ENCODE results near the gene RTP1. TPM values are rescaled to one million over a fixed set of nuclear protein-coding genes. Genes with fewer than 3 reads are reported as not detected.

RTP1 gene
- total and polyA plus RNA-seq, 9 of the 15 experiments (the other 6 are each of a cell fraction or from before 2014, with no cell fraction given): not detected

- in situ Hi-C loops (cut with MboI): no loop called here
- FAIRE-seq: no peak
- TF ChIP-seq CREB3 (tag; conservative IDR thresholded peaks at IDR 0.05; ENCODE audit: low read depth) (no peak), ATF6 (CRISPR knock-in tag; IDR thresholded peaks at IDR 0.05) (no peak), ZKSCAN3 (CRISPR knock-in tag; IDR thresholded peaks at IDR 0.05) (no peak), RREB1 (CRISPR knock-in tag; IDR thresholded peaks at IDR 0.05) (no peak), ZNF764 (CRISPR knock-in tag; IDR thresholded peaks at IDR 0.05; ENCODE audit: low read depth) (no peak), ATF4 (CRISPR knock-in tag; IDR thresholded peaks at IDR 0.05) (no peak), SLC30A9 (CRISPR knock-in tag; IDR thresholded peaks at IDR 0.05) (no peak), ARNT (IDR thresholded peaks at IDR 0.05) (no peak), SUPT5H (IDR thresholded peaks at IDR 0.05) (no peak), ASH1L (IDR thresholded peaks at IDR 0.05; ENCODE audit: borderline replicate concordance, low read depth, partially characterized antibody) (no peak), SAFB2 (IDR thresholded peaks at IDR 0.05; ENCODE audit: borderline replicate concordance, low read depth, low read length, severe bottlenecking) (no peak), GTF2B (IDR thresholded peaks at IDR 0.05; ENCODE audit: extremely low read depth, insufficient read length) (no peak)
Observed at GRCh38 chr3:187205683-187206082, 8.4 kb downstream of the RTP1 start.

More at GRCh38 chr3:187205683-187206082, 8.4 kb downstream of the RTP1 start:
- Histone ChIP-seq H3K27me3 (ENCODE audit: control insufficient read depth in 2 of 2, insufficient read depth in 2 of 2, low read length in 2 of 2) (peaks cover 24 to 40% of the 10 kb centered on the region in 2 experiments), H3K9me3 (replicated peaks; ENCODE audit: control insufficient read depth, insufficient read depth, low read depth, low read length) (no peaks in the 10 kb centered on the region; the same call in 1 of the 2 replicates), H2AFZ (ENCODE audit: low read depth, low read length) (no peak overlapping the region), H4K20me1 (replicated peaks; ENCODE audit: control insufficient read depth, insufficient read depth, low read length) (no peaks in the 10 kb centered on the region), H3K9ac (ENCODE audit: insufficient read depth in 1 of 2, low read depth in 2 of 2, low read length in 2 of 2) (no peak overlapping the region), H3K36me3 (ENCODE audit: control insufficient read depth, insufficient read depth, low read length) (no peaks in the 10 kb centered on the region), H3K4me1 (replicated peaks in 1 of 2; ENCODE audit: control insufficient read depth in 2 of 2, insufficient read depth in 2 of 2, low read length in 2 of 2) (peaks cover 0 to under 1% of the 10 kb centered on the region in 2 experiments; a peak in 1 of 5 replicates), H3K4me2 (ENCODE audit: insufficient read depth, low read length) (no peak overlapping the region), H3K4me3 (no peak overlapping the region), H3K27ac (ENCODE audit: extremely low read depth, low read depth, low read length) (no peak overlapping the region), H3K9me1 (ENCODE audit: control insufficient read depth, insufficient read depth, low read length) (no peaks in the 10 kb centered on the region), H3K79me2 (ENCODE audit: control insufficient read depth, insufficient read depth, low read length) (no peaks in the 10 kb centered on the region)
- ChIA-PET POLR2A (no interaction called here), CTCF (ENCODE audit: low intra/inter-chr PET ratio) (no interaction called here)
- 0% methylated on average over 1 of the region's 2 CpGs for WGBS (ENCODE audit: insufficient coverage, low coverage, missing lambda C conversion rate)
- no TSS peak for BruUV-seq (replicated peaks)
- DNase-seq (ENCODE audit: extremely low read depth in 1 of 4, low spot score in 3 of 4) (no peak), ATAC-seq (no peak)
- intact Hi-C loops (cut with micrococcal nuclease): no loop called here
